GM12878 (cell line): ENCODE results near the gene AOPEP. TPM values are rescaled to one million over a fixed set of nuclear protein-coding genes. Genes with fewer than 3 reads are reported as not detected.

Experiments used
- ATAC-seq: fragments of 200-7000 bp; cut with Tn5 transposase; 3 replicates; pipeline ENCODE4 v1.9.1; 2020; ENCODE audit warnings: mild to moderate bottlenecking, moderate library complexity
- BruUV-seq: library from RNA; stranded (reverse); fragments of 400-500 nt; replicated peaks from 2 replicates; lab custom pipeline; 2021; lab: Mats Ljungman, UMichigan
- CTCF ChIA-PET: fragments of 300-600 bp; sonication (Branson Sonifier 250); formaldehyde crosslinking; extraction: SDS; loops from one replicate; lab custom pipeline; 2021; ENCODE audit warnings: inconsistent platforms; lab: Yijun Ruan, JAX
- POLR2A ChIA-PET: fragments of 350-600 bp; formaldehyde crosslinking; extraction: SDS; loops from one replicate; lab custom pipeline; 2021; ENCODE audit warnings: inconsistent platforms; lab: Charles Lee
- RAD21 ChIA-PET: fragments of 300-600 bp; sonication (Branson Sonifier 250); formaldehyde crosslinking; loops from one replicate; lab custom pipeline; 2023; ENCODE audit warnings: antibody characterized with exemption; ENCODE audit not compliant: unreplicated experiment; lab: Charles Lee
- SMC1A ChIA-PET: fragments of 300-600 bp; sonication (Branson Sonifier 250); formaldehyde crosslinking; loops from one replicate; lab custom pipeline; 2023; ENCODE audit not compliant: unreplicated experiment, uncharacterized antibody; lab: Charles Lee
- DNase-seq: peaks from one replicate; pipeline ENCODE4 v3.0.0-alpha.2; 2011; ENCODE audit warnings: low read depth, low spot score
- FAIRE-seq: peaks from 3 replicates; lab custom pipeline; 2011; peaks lifted over from hg19 to GRCh38; lab: Jason Lieb, UNC
- H2AFZ ChIP-seq: 2 replicates; pipeline ENCODE4 v1.6.0; 2011; ENCODE audit warnings: low read depth, low read length, control low read depth; ENCODE audit not compliant: control insufficient read depth
- H3K27ac ChIP-seq: 2 replicates; pipeline ENCODE4 v1.5.1; 2011; ENCODE audit warnings: control low read depth; ENCODE audit not compliant: control insufficient read depth, insufficient read depth
- H3K27me3 ChIP-seq, 2 experiments: replicated peaks in 1 of 2; 2 replicates each; pipeline versions ENCODE4 v1.6.0 to v1.6.1; 2011; ENCODE audit warnings: low read length in 1 of 2; ENCODE audit not compliant: control insufficient read depth in 2 of 2, insufficient read depth in 2 of 2
- H3K36me3 ChIP-seq, 2 experiments: 2 replicates each; pipeline ENCODE4 v1.5.1; 2011; ENCODE audit warnings: low read length in 1 of 2; ENCODE audit not compliant: control insufficient read depth in 2 of 2, insufficient read depth in 2 of 2
- H3K4me1 ChIP-seq: 2 replicates; pipeline ENCODE4 v1.6.1; 2011; ENCODE audit warnings: mild to moderate bottlenecking, low read length, moderate library complexity, mixed read lengths; ENCODE audit not compliant: control insufficient read depth, insufficient read depth
- H3K4me2 ChIP-seq: 2 replicates; pipeline ENCODE4 v1.6.0; 2011; ENCODE audit warnings: control low read depth; ENCODE audit not compliant: control insufficient read depth, insufficient read depth
- H3K4me3 ChIP-seq: fragments of 200-600 bp; sonication (generic); 2 replicates; pipeline ENCODE4 v1.5.1; 2016
- H3K79me2 ChIP-seq: 2 replicates; pipeline ENCODE4 v1.6.0; 2011; ENCODE audit warnings: low read length; ENCODE audit not compliant: control insufficient read depth, insufficient read depth
- H3K9ac ChIP-seq: 2 replicates; pipeline ENCODE4 v1.8.0; 2011; ENCODE audit warnings: low read length, control low read depth, mixed read lengths; ENCODE audit not compliant: control insufficient read depth, insufficient read depth
- H3K9me3 ChIP-seq: replicated peaks from 3 replicates; pipeline ENCODE4 v1.5.1; 2011; ENCODE audit warnings: mild to moderate bottlenecking, low read length; ENCODE audit not compliant: control insufficient read depth, insufficient read depth
- H4K20me1 ChIP-seq: 2 replicates; pipeline ENCODE4 v1.6.0; 2011; ENCODE audit not compliant: control insufficient read depth, insufficient read depth
- CUX1 ChIP-seq: IDR thresholded peaks from 2 replicates; pipeline ENCODE4 v1.6.1; 2012; ENCODE audit warnings: improper control_type of control experiment, low read depth, low read length; ENCODE audit not compliant: insufficient replicate concordance
- E2F4 ChIP-seq: IDR thresholded peaks from 2 replicates; pipeline ENCODE4 v1.6.1; 2012; ENCODE audit warnings: low read depth, low read length, improper control_type of control experiment
- ETV6 ChIP-seq, 2 experiments: fragments of 450-650 bp in 1 of 2; IDR thresholded peaks in 1 of 2; conservative IDR thresholded peaks in 1 of 2; 2 replicates each; pipeline ENCODE4 v1.6.1; 2014; ENCODE audit warnings: antibody characterized with exemption in 1 of 2, borderline replicate concordance in 1 of 2, low read depth in 1 of 2, mild to moderate bottlenecking in 1 of 2, moderate library complexity in 1 of 2
- GABPA ChIP-seq: IDR thresholded peaks from 2 replicates; pipeline ENCODE4 v1.6.1; 2014; ENCODE audit warnings: antibody characterized with exemption, low read depth, mild to moderate bottlenecking, inconsistent platforms
- IRF4 ChIP-seq: IDR thresholded peaks from 2 replicates; pipeline ENCODE4 v1.6.1; 2011; ENCODE audit warnings: low read depth, low read length
- JUNB ChIP-seq: IDR thresholded peaks from 2 replicates; pipeline ENCODE4 v1.6.1; 2016; ENCODE audit warnings: antibody characterized with exemption, mild to moderate bottlenecking
- MXI1 ChIP-seq: fragments of 150-350 bp; IDR thresholded peaks from 2 replicates; pipeline ENCODE4 v1.6.1; 2011; ENCODE audit warnings: low read depth, mild to moderate bottlenecking, inconsistent platforms, low read length, improper control_type of control experiment
- NR2C2 ChIP-seq: IDR thresholded peaks from 2 replicates; pipeline ENCODE4 v1.6.1; 2011; ENCODE audit warnings: borderline replicate concordance, low read depth; ENCODE audit not compliant: control insufficient read depth, insufficient read length
- POLR2AphosphoS5 ChIP-seq: IDR thresholded peaks from 2 replicates; pipeline ENCODE4 v1.6.1; 2011; ENCODE audit warnings: mild to moderate bottlenecking, low read length, inconsistent platforms
- POU2F2 ChIP-seq: IDR thresholded peaks from 3 replicates; pipeline ENCODE4 v1.6.1; 2011; ENCODE audit warnings: low read depth, mild to moderate bottlenecking, low read length, borderline replicate concordance
- RUNX3 ChIP-seq: IDR thresholded peaks from 2 replicates; pipeline ENCODE4 v1.6.1; 2012; ENCODE audit warnings: low read length, inconsistent platforms
- SMAD5 ChIP-seq: IDR thresholded peaks from 2 replicates; pipeline ENCODE4 v1.6.1; 2016; ENCODE audit warnings: antibody characterized with exemption, low read depth
- WGBS: methylation state at CpG from one replicate; pipeline ENCODE4 v1.1.6; 2016; ENCODE audit warnings: low lambda C conversion rate; ENCODE audit not compliant: insufficient replicate concordance, insufficient coverage; ENCODE audit errors: missing lambda C conversion rate; 5-methylcytosine and 5-hydroxymethylcytosine counted together
- in situ Hi-C: fragments of 300-500 bp; cut with MboI; formaldehyde crosslinking; loops from 9 replicates; pipeline ENCODE4 v1.14.3; 2018; ENCODE audit warnings: mixed read lengths
- intact Hi-C: fragments of 100-400 bp; cut with micrococcal nuclease; formaldehyde crosslinking; loops from one replicate; pipeline ENCODE4 v1.14.2; 2022; ENCODE audit not compliant: unreplicated experiment
- polyA plus RNA-seq, 11 experiments: library from polyadenylated mRNA; depleted of rRNA in 4 of 11; unstranded in 6 of 11; stranded (reverse) in 5 of 11; fragments of >200 nt; fragmentation: Nextera tagmentation in 4 of 11; fragmentation: Illumina TruSeq in 1 of 11; extraction: Ambion mirVana in 4 of 11; extraction: Trizol in 1 of 11; gene quantifications; 1 replicate in 1 of 11; 2 replicates in 10 of 11; pipeline versions ENCODE4 v1.2.1 to v1.2.3, GENCODE V29; 2011 to 2016; ENCODE audit warnings: inconsistent platforms in 2 of 11, missing spikeins in 2 of 11, low read depth in 1 of 11
- total RNA-seq, 4 experiments: library from RNA; depleted of rRNA in 3 of 4; stranded (reverse); fragments of >200 nt in 3 of 4; fragmentation: Illumina TruSeq in 1 of 4; extraction: Trizol in 1 of 4; gene quantifications; 2 replicates each; pipeline versions ENCODE4 v1.2.1 to v1.2.3, GENCODE V29; 2013 to 2021

AOPEP gene
- total and polyA plus RNA-seq, 10 of the 15 experiments (the other 5 are each of a cell fraction or from before 2014, with no cell fraction given): 2.3 to 16.9 (median 10.1) TPM

GRCh38 chr9:94767331-94768072, 41.0 kb downstream of the AOPEP start:
- WGBS: 37% methylated on average over 9 of the region's 9 CpGs

GRCh38 chr9:94768766-94769165, 42.3 kb downstream of the AOPEP start:
- WGBS: 93% methylated on average over 3 of the region's 3 CpGs
- Histone ChIP-seq H3K79me2 (no peaks in the 10 kb centered on the region), H3K27ac (no peak overlapping the region), H3K36me3 (no peaks in the 10 kb centered on the region; a peak in 1 of 4 replicates), H3K4me1 (no peaks in the 10 kb centered on the region; the same call in 1 of the 2 replicates), H3K4me2 (no peak overlapping the region), H3K9ac (no peak overlapping the region), H3K27me3 (no peaks in the 10 kb centered on the region), H4K20me1 (no peaks in the 10 kb centered on the region), H3K4me3 (no peak overlapping the region), H3K9me3 (no peaks in the 10 kb centered on the region), H2AFZ (no peak overlapping the region)
- FAIRE-seq (no peak), ATAC-seq (no peak), DNase-seq (no peak)
- ChIA-PET CTCF (interaction anchor here (0.7 to 1.3 kb wide), 5 partner anchors 15 to 399 kb away, joined by 3 to 4 read pairs (median 3); no protein-coding TSS in a partner anchor), POLR2A (interaction anchor here (0.6 kb wide), 1 partner anchor 715 kb away, joined by 8 read pairs; no protein-coding TSS in a partner anchor), SMC1A (interaction anchor here (0.9 to 1.4 kb wide), 3 partner anchors 12 to 149 kb away, joined by 3 to 4 read pairs (median 3); no protein-coding TSS in a partner anchor), RAD21 (interaction anchor here (1.3 kb wide), 1 partner anchor 12 kb away, joined by 4 read pairs; no protein-coding TSS in a partner anchor)
- no TSS peak for BruUV-seq
- in situ Hi-C loops (no loop called here), intact Hi-C loops (no loop called here)
- TF ChIP-seq NR2C2: no peak
- TF ChIP-seq CUX1: no peak
- no peak for TF ChIP-seq SMAD5
- TF ChIP-seq E2F4: no peak
- TF ChIP-seq POLR2AphosphoS5: no peak

More at GRCh38 chr9:94767331-94768072, 41.0 kb downstream of the AOPEP start:
- RAD21 ChIA-PET: no interaction called here
- FAIRE-seq: no peak
- intact Hi-C loops: no loop called here
- no peaks in the 10 kb centered on the region for H3K27me3 ChIP-seq
- no TSS peak for BruUV-seq
- H3K36me3 ChIP-seq: no peaks in the 10 kb centered on the region; a peak in 1 of 4 replicates
- no peak overlapping the region for H3K9ac ChIP-seq
- in situ Hi-C loops: no loop called here
- SMC1A ChIA-PET: interaction anchor here (0.6 kb wide), 1 partner anchor 158 kb away, joined by 4 read pairs; no protein-coding TSS in a partner anchor
- DNase-seq: no peak
- CTCF ChIA-PET: interaction anchor here (1.0 kb wide), 1 partner anchor 358 kb away, joined by 3 read pairs; no protein-coding TSS in a partner anchor
- no peak overlapping the region for H3K4me2 ChIP-seq
- TF ChIP-seq ETV6 (conservative IDR thresholded peaks at IDR 0.05 in 1 of 2, IDR thresholded peaks at IDR 0.05 in 1 of 2; ENCODE audit: borderline replicate concordance in 1 of 2, low read depth in 1 of 2) (peak in 1 of 2 experiments; percentile 58; a peak in 2 of 4 replicates), IRF4 (peak; percentile 9; the same call in 1 of the 2 replicates), JUNB (peak; percentile 77), RUNX3 (peak; percentile 46; the same call in 1 of the 2 replicates), POU2F2 (no peak), MXI1 (no peak), GABPA (0 out of 2 replicates have a peak, but pooled peaks have one; percentile 40)
- H4K20me1 ChIP-seq: no peaks in the 10 kb centered on the region
- H3K27ac ChIP-seq: peak overlapping the region; percentile 24; the same call in 1 of the 2 replicates
- no peak overlapping the region for H2AFZ ChIP-seq
- no peak overlapping the region for H3K4me3 ChIP-seq
- POLR2A ChIA-PET: no interaction called here
- no peaks in the 10 kb centered on the region for H3K9me3 ChIP-seq
- no peak for ATAC-seq
- H3K4me1 ChIP-seq: no peaks in the 10 kb centered on the region; the same call in 1 of the 2 replicates
- no peaks in the 10 kb centered on the region for H3K79me2 ChIP-seq
